NCI-H345 treated with DMSO at 0.1 percent for 48 hours (cell line): ENCODE measurements around the gene MNT.

Source experiments
- DNase-seq: peaks from one replicate; lab custom pipeline; 2025; ENCODE audit not compliant: unreplicated experiment; lab: John Stamatoyannopoulos, UW

MNT gene

DNA sequence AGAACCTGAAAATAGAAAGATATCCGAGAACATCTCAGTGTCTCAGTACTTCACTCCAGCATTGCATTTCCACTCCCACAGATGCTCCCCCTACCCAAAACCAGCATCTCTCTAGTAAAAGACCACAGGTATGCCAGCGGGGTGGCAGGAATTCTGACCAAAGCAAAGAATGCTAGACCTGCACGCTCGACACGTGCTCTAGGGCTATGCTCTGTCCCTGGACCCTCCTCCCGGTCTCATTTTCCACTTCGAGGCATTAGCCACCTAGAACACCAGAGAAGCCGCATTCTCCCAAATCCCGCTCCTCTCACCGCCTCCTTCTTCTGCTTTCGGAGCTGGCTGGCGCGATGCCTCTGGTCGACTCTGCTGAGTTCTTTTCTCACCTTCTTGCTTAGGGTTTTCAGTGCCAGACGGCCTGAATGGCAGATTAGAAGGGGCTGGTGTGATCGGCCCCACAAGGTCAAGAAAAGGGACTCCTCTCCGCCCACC lies 65.1 kb downstream of the MNT start:
- DNase-seq, result no peak
